Measurements from ENCODE around the gene CGB7.

The CGB7 gene

GRCh38 chr19:49014870-49015255 is 42.7 kb downstream of the CGB7 start:
- no peak for DNase-seq

DNA sequence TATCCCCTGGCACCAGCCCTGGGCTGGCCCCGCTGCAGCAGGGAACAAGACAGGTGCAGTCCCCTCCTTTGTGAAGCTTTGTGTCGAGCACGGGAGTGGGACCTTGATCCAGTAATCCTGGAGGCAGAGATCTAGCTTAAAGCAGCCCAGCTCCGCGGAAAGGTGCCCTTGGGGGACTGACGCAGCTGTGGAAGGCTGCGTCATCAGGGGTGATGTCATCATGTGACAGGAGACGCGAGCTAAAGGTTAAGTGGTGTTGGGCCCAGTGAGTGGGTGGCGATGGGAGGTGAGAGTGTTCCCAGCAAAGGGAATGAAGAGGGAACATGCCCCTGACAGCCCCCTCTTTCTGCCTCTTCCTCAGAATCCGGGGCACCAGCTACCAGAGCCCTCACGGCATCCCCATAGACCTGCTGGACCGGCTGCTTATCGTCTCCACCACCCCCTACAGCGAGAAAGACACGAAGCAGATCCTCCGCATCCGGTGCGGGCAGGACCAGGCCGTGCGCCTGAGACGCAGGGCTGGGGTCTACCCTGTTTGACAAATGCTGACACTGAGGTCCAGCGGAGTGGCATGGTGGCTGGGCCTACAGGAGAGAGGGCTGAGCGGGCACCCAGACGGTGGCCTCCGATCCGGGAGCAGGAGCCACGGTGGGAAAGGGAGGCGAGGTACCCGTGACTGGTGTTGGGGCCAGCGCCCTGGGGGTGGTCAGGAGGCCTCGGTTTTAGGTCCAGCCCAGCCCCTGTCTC is 43.3 kb downstream of the CGB7 start:
- no peak for DNase-seq

DNA sequence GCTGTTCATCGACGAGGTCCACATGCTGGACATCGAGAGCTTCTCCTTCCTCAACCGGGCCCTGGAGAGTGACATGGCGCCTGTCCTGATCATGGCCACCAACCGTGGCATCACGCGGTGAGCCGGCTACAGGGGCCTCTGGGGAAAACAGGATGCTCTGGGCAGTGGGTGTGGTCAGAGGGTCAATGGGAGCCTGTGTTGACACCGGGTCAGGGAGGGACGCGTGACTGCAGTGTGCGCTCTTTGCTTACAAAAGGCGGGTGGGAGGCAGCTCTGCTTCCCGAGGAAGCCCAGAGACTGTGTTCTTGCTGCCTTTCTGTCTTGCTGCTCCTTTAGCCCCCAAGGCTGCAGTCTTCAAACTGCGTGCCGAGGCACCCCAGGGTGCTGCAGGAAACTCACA is 46.4 kb downstream of the CGB7 start:
- no peak for DNase-seq

- no peak for DNase-seq
Measured at GRCh38 chr19:49010453-49010852, 47.1 kb downstream of the CGB7 start.

DNA sequence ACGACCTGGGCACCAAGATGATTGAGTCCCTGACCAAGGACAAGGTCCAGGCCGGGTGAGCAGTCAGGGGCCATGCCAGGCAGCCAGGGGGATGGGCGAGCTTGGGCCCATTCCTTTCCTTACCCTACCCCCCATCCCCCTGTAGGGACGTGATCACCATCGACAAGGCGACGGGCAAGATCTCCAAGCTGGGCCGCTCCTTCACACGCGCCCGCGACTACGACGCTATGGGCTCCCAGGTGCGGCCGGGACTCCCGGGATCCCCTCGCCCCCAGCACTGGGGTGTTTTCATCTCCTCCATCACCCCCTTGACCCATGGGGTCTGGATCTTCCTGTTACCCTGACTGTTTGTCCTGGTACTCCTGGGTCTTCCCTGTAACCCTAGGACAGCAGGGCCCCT is 47.7 kb downstream of the CGB7 start:
- DNase-seq, result no peak

DNA sequence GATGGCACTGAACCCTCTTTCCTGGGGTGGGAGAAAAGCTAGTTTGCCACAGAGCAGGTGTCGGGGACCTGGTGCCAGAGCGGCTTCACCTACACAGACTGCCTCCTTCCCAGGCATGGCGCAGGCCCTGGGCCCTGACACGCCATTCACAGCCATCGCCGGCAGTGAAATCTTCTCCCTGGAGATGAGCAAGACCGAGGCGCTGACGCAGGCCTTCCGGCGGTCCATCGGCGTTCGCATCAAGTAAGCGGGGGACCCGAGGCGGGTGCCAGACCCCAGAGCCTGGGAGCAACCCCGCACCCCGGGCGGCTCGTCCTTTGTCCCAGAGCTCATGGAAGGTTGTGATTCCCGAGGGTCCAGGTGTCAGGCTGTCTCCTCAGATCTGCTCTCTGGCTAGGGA is 50.6 kb downstream of the CGB7 start:
- DNase-seq, result no peak

DNA sequence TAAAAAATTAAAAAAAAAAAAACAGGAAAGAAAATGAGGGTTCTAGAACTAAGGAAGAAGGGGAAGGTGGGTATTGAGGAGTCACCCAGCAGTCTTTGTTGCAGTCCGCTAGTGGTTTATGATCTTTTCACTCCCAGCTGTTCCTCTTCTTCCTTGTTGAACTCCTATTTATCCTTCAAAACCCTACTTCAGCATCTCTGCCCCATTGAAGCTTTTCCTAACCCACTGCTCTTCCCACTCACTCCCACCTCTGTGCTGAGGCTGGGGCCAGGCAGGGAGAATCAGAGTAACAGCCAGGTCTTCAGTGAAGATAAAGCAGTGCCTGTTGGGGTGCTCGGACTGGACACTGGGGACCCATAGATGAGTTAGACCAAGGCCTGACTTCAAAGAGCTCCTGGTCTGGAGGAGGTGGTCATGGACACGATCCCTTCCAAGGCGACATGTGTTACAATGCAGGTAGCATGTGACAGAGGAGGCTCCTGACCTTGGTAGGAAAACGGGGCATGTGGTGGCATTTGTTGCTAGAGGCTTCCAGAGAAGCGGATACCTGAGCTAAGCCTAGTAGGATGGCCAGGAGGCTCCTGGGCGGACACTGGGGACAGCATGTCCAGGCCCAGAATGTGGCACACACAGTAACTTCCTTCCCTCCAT is 52.5 kb downstream of the CGB7 start:
- DNase-seq, result no peak

Measured in hippocampal formation (tissue), 2 donors.